ENCODE measurements around the gene DUSP9.

The DUSP9 gene

DNA sequence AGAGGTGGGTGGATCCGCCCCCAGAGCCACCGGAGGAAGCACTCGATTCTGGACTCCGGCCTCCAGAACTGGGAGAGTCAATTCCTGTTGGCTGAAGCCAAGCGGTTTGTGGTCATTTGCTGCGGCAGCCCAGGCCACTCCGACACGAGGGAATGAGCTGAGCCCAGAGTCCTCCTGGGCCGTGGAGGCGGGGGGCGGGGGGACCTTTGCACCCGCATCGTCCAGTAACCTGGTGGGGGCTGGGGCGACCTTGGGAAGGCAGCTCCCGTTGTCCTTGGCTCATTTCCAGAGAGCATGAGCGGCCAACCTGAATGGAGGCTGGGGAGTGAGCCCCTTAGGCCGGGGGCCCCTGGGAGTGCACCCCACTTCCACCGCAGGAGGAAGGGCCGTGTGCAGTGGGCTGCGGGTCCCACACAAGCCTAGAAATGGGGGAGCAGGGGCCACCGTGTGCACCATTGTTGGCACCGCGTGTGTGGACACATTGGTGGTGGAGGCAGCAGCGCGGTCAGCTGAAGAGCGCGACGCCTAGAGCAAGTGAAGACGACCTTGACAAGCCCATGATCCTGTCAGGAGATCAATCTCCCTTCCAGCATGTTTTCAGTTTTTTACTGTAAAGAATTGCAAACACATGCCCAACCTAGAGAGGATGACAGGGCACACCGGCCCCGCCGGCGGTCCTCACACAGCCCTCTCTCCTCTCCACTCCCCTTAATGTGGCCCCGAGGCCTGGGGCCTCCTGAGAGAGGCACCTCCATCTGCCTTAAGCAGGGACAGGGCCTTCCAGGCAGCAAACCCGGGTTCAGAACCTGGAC is 19.9 kb upstream of the DUSP9 start:
- Histone ChIP-seq H3K4me1 (no peaks in the 10 kb centered on the region), H3K9me3 (peaks cover 0 to 11% (median 0%) of the 10 kb centered on the region in 3 donors), H3K27me3 (peaks cover 0 to 10% of the 10 kb centered on the region in 2 donors), H3K27ac (no peak overlapping the region), H3K4me3 (no peak overlapping the region), H3K36me3 (no peaks in the 10 kb centered on the region)
- TF ChIP-seq, protein P1, sequence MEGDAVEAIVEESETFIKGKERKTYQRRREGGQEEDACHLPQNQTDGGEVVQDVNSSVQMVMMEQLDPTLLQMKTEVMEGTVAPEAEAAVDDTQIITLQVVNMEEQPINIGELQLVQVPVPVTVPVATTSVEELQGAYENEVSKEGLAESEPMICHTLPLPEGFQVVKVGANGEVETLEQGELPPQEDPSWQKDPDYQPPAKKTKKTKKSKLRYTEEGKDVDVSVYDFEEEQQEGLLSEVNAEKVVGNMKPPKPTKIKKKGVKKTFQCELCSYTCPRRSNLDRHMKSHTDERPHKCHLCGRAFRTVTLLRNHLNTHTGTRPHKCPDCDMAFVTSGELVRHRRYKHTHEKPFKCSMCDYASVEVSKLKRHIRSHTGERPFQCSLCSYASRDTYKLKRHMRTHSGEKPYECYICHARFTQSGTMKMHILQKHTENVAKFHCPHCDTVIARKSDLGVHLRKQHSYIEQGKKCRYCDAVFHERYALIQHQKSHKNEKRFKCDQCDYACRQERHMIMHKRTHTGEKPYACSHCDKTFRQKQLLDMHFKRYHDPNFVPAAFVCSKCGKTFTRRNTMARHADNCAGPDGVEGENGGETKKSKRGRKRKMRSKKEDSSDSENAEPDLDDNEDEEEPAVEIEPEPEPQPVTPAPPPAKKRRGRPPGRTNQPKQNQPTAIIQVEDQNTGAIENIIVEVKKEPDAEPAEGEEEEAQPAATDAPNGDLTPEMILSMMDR (IDR thresholded peaks at IDR 0.05): no peak
- intact Hi-C loops (cut with DNase I; ENCODE audit: low total_unique reads): no loop called here
- peak in 1 of 2 donors; percentile 21 for DNase-seq

DNA sequence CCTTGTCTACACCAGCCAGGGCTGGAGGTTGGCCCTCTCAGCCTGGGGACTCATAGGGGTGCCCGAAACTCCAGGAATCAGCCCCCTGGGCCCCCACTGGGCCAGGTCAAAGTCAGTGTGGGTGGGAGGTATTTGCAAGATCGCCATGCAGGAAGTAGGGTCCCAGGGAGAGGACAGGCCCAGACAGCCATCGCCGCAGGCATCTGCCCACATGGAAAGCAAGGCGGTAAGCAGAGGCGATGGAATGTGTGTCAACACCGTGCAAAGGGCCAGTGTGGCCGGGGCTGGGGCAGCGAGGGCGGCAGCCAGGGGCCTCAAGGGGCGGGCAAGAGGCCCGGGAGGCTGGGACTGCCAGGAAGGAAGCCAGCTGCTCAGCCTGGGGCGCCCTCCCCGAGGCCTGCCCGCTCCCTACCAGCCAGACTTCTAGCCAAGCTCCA is 19.3 kb upstream of the DUSP9 start:
- Histone ChIP-seq H3K4me1 (no peaks in the 10 kb centered on the region), H3K4me3 (no peak overlapping the region), H3K9me3 (peaks cover 0 to 16% (median 4%) of the 10 kb centered on the region in 3 donors), H3K27ac (no peak overlapping the region), H3K27me3 (peaks cover 0 to 10% of the 10 kb centered on the region in 2 donors), H3K36me3 (no peaks in the 10 kb centered on the region)
- TF ChIP-seq, protein P1 (IDR thresholded peaks at IDR 0.05): no peak
- peak in 1 of 2 donors; percentile 9 for DNase-seq
- intact Hi-C loops (cut with DNase I; ENCODE audit: low total_unique reads): no loop called here

DNA sequence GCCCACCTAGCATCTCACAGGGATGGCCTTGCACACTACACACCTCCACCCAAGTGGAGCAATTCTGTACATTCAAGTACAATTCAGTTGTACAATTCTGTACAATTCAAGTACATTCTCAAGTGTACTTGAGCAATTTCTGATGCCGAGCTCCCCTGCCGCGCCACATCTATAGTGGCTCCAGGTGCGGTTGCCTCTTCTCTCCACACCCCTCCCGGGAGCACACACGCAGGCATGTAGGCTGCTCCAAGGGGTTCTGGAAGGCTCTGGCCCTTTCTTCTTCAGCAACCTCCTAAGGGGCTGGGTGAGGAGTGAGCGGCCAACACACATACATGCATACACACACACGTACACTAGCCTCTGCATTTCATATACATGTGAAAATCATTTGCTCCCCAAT is 18.9 kb upstream of the DUSP9 start:
- TF ChIP-seq, protein P1 (IDR thresholded peaks at IDR 0.05): no peak

DNA sequence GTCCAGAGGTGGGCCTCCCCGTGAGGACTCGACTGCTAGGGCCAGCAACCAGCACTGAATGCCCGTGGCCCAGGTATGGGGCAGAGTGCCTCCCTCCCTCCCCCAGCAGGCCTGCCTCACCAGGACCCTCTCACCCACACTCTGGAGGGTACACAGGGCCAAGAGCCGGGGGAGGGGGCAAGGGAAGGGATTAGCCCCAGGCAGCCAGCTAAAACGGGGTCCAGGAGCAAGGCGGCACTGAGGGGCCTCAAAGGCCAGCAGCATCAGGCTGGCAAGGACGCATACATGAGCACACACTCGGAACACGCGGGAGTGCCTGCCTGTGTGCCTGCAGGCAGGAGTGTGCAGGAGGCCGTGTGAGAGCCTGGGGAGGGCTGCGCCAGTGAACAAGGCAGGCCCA is 18.3 kb upstream of the DUSP9 start:
- TF ChIP-seq, protein P1 (IDR thresholded peaks at IDR 0.05): no peak

More for the DNA sequence above, 18.9 kb upstream of the DUSP9 start:
- H3K27me3 ChIP-seq: peaks cover 0 to 8% of the 10 kb centered on the region in 2 donors
- no peak overlapping the region for H3K27ac ChIP-seq
- no peaks in the 10 kb centered on the region for H3K4me1 ChIP-seq
- H3K36me3 ChIP-seq: no peaks in the 10 kb centered on the region
- no peak overlapping the region for H3K4me3 ChIP-seq
- H3K9me3 ChIP-seq: peaks cover 0 to 16% (median 5%) of the 10 kb centered on the region in 3 donors
- no peak for DNase-seq
- intact Hi-C loops (cut with DNase I; ENCODE audit: low total_unique reads): no loop called here

DNA sequence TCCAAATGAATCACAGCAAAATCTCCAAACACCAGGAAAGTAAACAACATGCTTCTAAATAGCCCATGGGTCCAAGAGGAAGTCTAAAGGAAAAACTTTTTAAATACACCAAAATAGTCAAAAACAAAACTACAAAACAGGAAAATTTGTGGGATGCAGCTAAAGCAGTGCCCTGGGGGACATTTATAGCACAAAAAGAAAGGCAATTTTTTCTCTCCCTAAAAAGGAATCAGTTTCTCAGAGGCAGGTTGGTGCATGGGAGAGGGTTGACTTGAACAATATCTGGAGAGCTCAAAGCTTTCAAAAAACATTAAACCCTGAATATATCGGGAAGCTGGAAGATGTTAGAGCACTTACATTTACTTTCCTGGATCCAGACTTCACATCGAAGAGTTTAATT is 15.7 kb upstream of the DUSP9 start:
- H3K4me1 ChIP-seq: no peaks in the 10 kb centered on the region
- no peak overlapping the region for H3K27ac ChIP-seq
- peaks cover 0 to 16% (median 5%) of the 10 kb centered on the region in 3 donors for H3K9me3 ChIP-seq
- TF ChIP-seq, protein P1 (IDR thresholded peaks at IDR 0.05): no peak
- DNase-seq: no peak
- no peaks in the 10 kb centered on the region for H3K36me3 ChIP-seq
- no peak overlapping the region for H3K4me3 ChIP-seq
- no peaks in the 10 kb centered on the region for H3K27me3 ChIP-seq
- intact Hi-C loops (cut with DNase I; ENCODE audit: low total_unique reads): no loop called here

More for the DNA sequence above, 18.3 kb upstream of the DUSP9 start:
- H3K4me3 ChIP-seq: no peak overlapping the region
- peaks cover 0 to 5% of the 10 kb centered on the region in 2 donors for H3K27me3 ChIP-seq
- H3K36me3 ChIP-seq: no peaks in the 10 kb centered on the region
- DNase-seq: no peak
- no peak overlapping the region for H3K27ac ChIP-seq
- no peaks in the 10 kb centered on the region for H3K4me1 ChIP-seq
- peaks cover 0 to 16% (median 5%) of the 10 kb centered on the region in 3 donors for H3K9me3 ChIP-seq
- intact Hi-C loops (cut with DNase I; ENCODE audit: low total_unique reads): no loop called here

Measured in tibial artery (tissue), 4 donors.